Measurements from ENCODE around the gene USP44.

DNA sequence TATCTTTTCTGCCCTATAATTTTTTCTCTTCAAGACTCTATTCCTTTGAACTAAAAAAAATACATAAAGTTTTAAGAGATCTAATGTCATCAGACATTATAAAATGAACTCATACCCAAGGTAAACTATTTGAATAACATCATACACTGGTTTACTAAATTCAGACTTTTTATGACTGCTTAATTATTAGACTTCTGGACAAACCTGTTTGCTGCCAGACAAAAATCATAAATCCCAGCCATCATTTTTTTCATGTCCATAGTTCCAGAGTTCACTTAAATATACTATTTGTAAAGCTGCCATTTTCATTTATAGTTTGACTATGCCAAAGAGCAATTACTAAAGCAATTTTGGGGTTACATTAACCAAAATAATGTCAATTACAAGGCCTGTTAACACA lies 34.0 kb downstream of the USP44 start:
- no peak for TF ChIP-seq FOXM1 (IDR thresholded peaks at IDR 0.05; ENCODE audit: low read depth)
- no peak for TF ChIP-seq MAX (IDR thresholded peaks at IDR 0.05; ENCODE audit: low read depth)
- no peak for TF ChIP-seq CTCF (IDR thresholded peaks at IDR 0.05)
